Muscle of leg (tissue), 11 donors: ENCODE results near the gene SERPINA4. TPM values are rescaled to one million over a fixed set of nuclear protein-coding genes. Genes with fewer than 3 reads are reported as not detected.
A peak's percentile ranks its signal among the peaks of the same experiment; 100 is the strongest.

ENCODE experiments used
- DNase-seq: peaks from one replicate; pipeline ENCODE4 v3.0.0; 2013
- H3K27ac ChIP-seq: one replicate; pipeline ENCODE4 v1.5.1; 2013; ENCODE audit warnings: mild to moderate bottlenecking, low read length, control low read depth
- H3K27me3 ChIP-seq: one replicate; pipeline ENCODE4 v1.6.1; 2013; ENCODE audit warnings: low read length; ENCODE audit not compliant: control insufficient read depth, insufficient read depth
- H3K36me3 ChIP-seq: one replicate; pipeline ENCODE4 v1.6.1; 2013; ENCODE audit warnings: low read length; ENCODE audit not compliant: control insufficient read depth, insufficient read depth
- H3K4me1 ChIP-seq: one replicate; pipeline ENCODE4 v1.6.1; 2013; ENCODE audit warnings: low read length; ENCODE audit not compliant: control insufficient read depth, insufficient read depth
- H3K4me3 ChIP-seq: one replicate; pipeline ENCODE4 v1.5.1; 2013; ENCODE audit warnings: low read length, control low read depth
- H3K9me3 ChIP-seq: replicated peaks from 2 replicates; pipeline ENCODE4 v1.6.1; 2013; ENCODE audit warnings: low read depth, low read length; ENCODE audit not compliant: control insufficient read depth
- WGBS: methylation state at CpG from one replicate; pipeline ENCODE4 v1.1.5; 2013; ENCODE audit warnings: missing lambda C conversion rate; ENCODE audit not compliant: insufficient coverage; 5-methylcytosine and 5-hydroxymethylcytosine counted together
- polyA plus RNA-seq, 8 donors: library from polyadenylated mRNA; unstranded; fragments of 120-200 nt; gene quantifications; one replicate each; pipeline versions ENCODE4 v1.2.1 to v1.2.3, GENCODE V29; 2013; ENCODE audit warnings: inconsistent platforms in 1 of 8, low replicate concordance in 1 of 8; ENCODE audit not compliant: insufficient read length in 8 of 8, insufficient read depth in 1 of 8
- total RNA-seq: library from RNA; stranded (reverse); fragments of 120-200 nt; gene quantifications from one replicate; pipeline ENCODE4 v1.2.4, GENCODE V29; 2013

SERPINA4 gene
- total and polyA plus RNA-seq, 9 donors, result 0.04 to 3.2 (median 0.65) TPM; not detected in 5

GRCh38 chr14:94569381-94570001, 8.2 kb downstream of the SERPINA4 start:
- no peak overlapping the region for H3K4me3 ChIP-seq
- H3K4me1 ChIP-seq, result peaks cover 3% of the 10 kb centered on the region
- H3K36me3 ChIP-seq, result no peaks in the 10 kb centered on the region
- H3K27me3 ChIP-seq, result peaks cover 2% of the 10 kb centered on the region
- WGBS, result 83% methylated on average over 17 of the region's 20 CpGs
- H3K27ac ChIP-seq, result no peak overlapping the region
- no peaks in the 10 kb centered on the region for H3K9me3 ChIP-seq
- DNase-seq, result no peak

- H3K27me3 ChIP-seq, result peaks cover 2% of the 10 kb centered on the region
- DNase-seq, result no peak
- no peaks in the 10 kb centered on the region for H3K36me3 ChIP-seq
- H3K4me1 ChIP-seq, result peaks cover 3% of the 10 kb centered on the region
- H3K9me3 ChIP-seq, result no peaks in the 10 kb centered on the region
- H3K4me3 ChIP-seq, result no peak overlapping the region
- 86% methylated on average over 5 of the region's 6 CpGs for WGBS
- no peak overlapping the region for H3K27ac ChIP-seq
Observed at GRCh38 chr14:94570002-94570400, 8.8 kb downstream of the SERPINA4 start.

- Histone ChIP-seq H3K4me1 (peaks cover 3% of the 10 kb centered on the region), H3K27ac (no peak overlapping the region), H3K4me3 (no peak overlapping the region), H3K36me3 (no peaks in the 10 kb centered on the region), H3K27me3 (peaks cover 4% of the 10 kb centered on the region), H3K9me3 (no peaks in the 10 kb centered on the region)
- WGBS, result 74% methylated on average over 8 of the region's 9 CpGs
- no peak for DNase-seq
Observed at GRCh38 chr14:94570440-94570839, 9.2 kb downstream of the SERPINA4 start.

GRCh38 chr14:94571395-94571794, 10.2 kb downstream of the SERPINA4 start:
- H3K36me3 ChIP-seq, result no peaks in the 10 kb centered on the region
- H3K9me3 ChIP-seq, result no peaks in the 10 kb centered on the region
- H3K27ac ChIP-seq, result no peak overlapping the region
- 33% methylated on average over 6 of the region's 7 CpGs for WGBS
- H3K4me1 ChIP-seq, result peaks cover 3% of the 10 kb centered on the region
- peak; percentile 40 for DNase-seq
- no peak overlapping the region for H3K4me3 ChIP-seq
- peaks cover 4% of the 10 kb centered on the region for H3K27me3 ChIP-seq

GRCh38 chr14:94571950-94572349, 10.7 kb downstream of the SERPINA4 start:
- H3K4me3 ChIP-seq, result no peak overlapping the region
- 76% methylated on average over 2 of the region's 6 CpGs for WGBS
- no peak for DNase-seq

GRCh38 chr14:94572637-94573303, 11.5 kb downstream of the SERPINA4 start:
- Histone ChIP-seq H3K27ac (no peak overlapping the region), H3K9me3 (no peaks in the 10 kb centered on the region), H3K27me3 (peaks cover 2% of the 10 kb centered on the region), H3K4me3 (no peak overlapping the region), H3K36me3 (no peaks in the 10 kb centered on the region), H3K4me1 (peaks cover 3% of the 10 kb centered on the region)
- WGBS, result 87% methylated on average over 3 of the region's 7 CpGs
- DNase-seq, result no peak

More at GRCh38 chr14:94571950-94572349, 10.7 kb downstream of the SERPINA4 start:
- peaks cover 2% of the 10 kb centered on the region for H3K27me3 ChIP-seq
- H3K36me3 ChIP-seq, result no peaks in the 10 kb centered on the region
- H3K9me3 ChIP-seq, result no peaks in the 10 kb centered on the region
- H3K27ac ChIP-seq, result no peak overlapping the region
- H3K4me1 ChIP-seq, result peaks cover 3% of the 10 kb centered on the region

GRCh38 chr14:94573475-94574277, 12.4 kb downstream of the SERPINA4 start:
- WGBS, result 52% methylated on average over 2 of the region's 6 CpGs
- no peak for DNase-seq
- peaks cover 3% of the 10 kb centered on the region for H3K4me1 ChIP-seq
- no peaks in the 10 kb centered on the region for H3K9me3 ChIP-seq
- H3K36me3 ChIP-seq, result no peaks in the 10 kb centered on the region
- no peak overlapping the region for H3K27ac ChIP-seq
- peaks cover 3% of the 10 kb centered on the region for H3K27me3 ChIP-seq
- no peak overlapping the region for H3K4me3 ChIP-seq

GRCh38 chr14:94574336-94574735, 13.1 kb downstream of the SERPINA4 start:
- DNase-seq, result no peak
- no peaks in the 10 kb centered on the region for H3K9me3 ChIP-seq
- WGBS, result 83% methylated on average over 2 of the region's 3 CpGs
- H3K27me3 ChIP-seq, result peaks cover 3% of the 10 kb centered on the region
- no peak overlapping the region for H3K4me3 ChIP-seq
- H3K4me1 ChIP-seq, result peaks cover 3% of the 10 kb centered on the region
- H3K27ac ChIP-seq, result no peak overlapping the region
- H3K36me3 ChIP-seq, result no peaks in the 10 kb centered on the region

GRCh38 chr14:94575730-94576585, 14.7 kb downstream of the SERPINA4 start:
- Histone ChIP-seq H3K9me3 (no peaks in the 10 kb centered on the region), H3K4me1 (peaks cover 5% of the 10 kb centered on the region), H3K27ac (no peak overlapping the region), H3K27me3 (peaks cover 3% of the 10 kb centered on the region), H3K36me3 (no peaks in the 10 kb centered on the region), H3K4me3 (no peak overlapping the region)
- no peak for DNase-seq
- 85% methylated on average over 4 of the region's 5 CpGs for WGBS
